Measurements from ENCODE around the gene TFB1M.
"Not testable (repeated sequence)": the region's sequence is repeated elsewhere in the genome, so short reads cannot be mapped to it uniquely, and the experiment has no call there.

TFB1M gene

GRCh38 chr6:155234167-155234566 lies 80.1 kb downstream of the TFB1M start:
- DNase-seq = no peak

- DNase-seq = no peak
These were observed 81.4 kb downstream of the TFB1M start for GRCh38 chr6:155232848-155233247.

- not testable (repeated sequence) for DNase-seq
These were observed 83.3 kb downstream of the TFB1M start for GRCh38 chr6:155230975-155231374.

GRCh38 chr6:155228546-155229166 lies 85.6 kb downstream of the TFB1M start:
- DNase-seq = no peak

GRCh38 chr6:155227046-155227445 lies 87.2 kb downstream of the TFB1M start:
- DNase-seq = no peak

GRCh38 chr6:155224618-155225017 lies 89.7 kb downstream of the TFB1M start:
- no peak for DNase-seq

GRCh38 chr6:155223646-155224451 lies 90.4 kb downstream of the TFB1M start:
- DNase-seq = no peak

GRCh38 chr6:155222506-155222905 lies 91.8 kb downstream of the TFB1M start:
- no peak for DNase-seq

- DNase-seq = no peak
These were observed 93.2 kb downstream of the TFB1M start for GRCh38 chr6:155221086-155221485.

GRCh38 chr6:155219858-155220301 lies 94.4 kb downstream of the TFB1M start:
- DNase-seq = no peak

- no peak for DNase-seq
These were observed 95.0 kb downstream of the TFB1M start for GRCh38 chr6:155219299-155219698.

- DNase-seq = not testable (repeated sequence)
These were observed 95.6 kb downstream of the TFB1M start for GRCh38 chr6:155218711-155219110.

- DNase-seq = no peak
These were observed 97.8 kb downstream of the TFB1M start for GRCh38 chr6:155216312-155217046.

- no peak for DNase-seq
These were observed 98.4 kb downstream of the TFB1M start for GRCh38 chr6:155215906-155216305.

- no peak for DNase-seq
These were observed 100.5 kb downstream of the TFB1M start for GRCh38 chr6:155213611-155214372.

GRCh38 chr6:155212616-155213380 lies 101.5 kb downstream of the TFB1M start:
- no peak for DNase-seq

- no peak for DNase-seq
These were observed 102.2 kb downstream of the TFB1M start for GRCh38 chr6:155212106-155212505.

- DNase-seq = no peak
These were observed 107.1 kb downstream of the TFB1M start for GRCh38 chr6:155207223-155207622.

Data from stimulated activated naive CD4-positive, alpha-beta T cell (primary cell).